HepG2 (cell line): Measurements from ENCODE around the gene DNAJB12. TPM values are rescaled to one million over a fixed set of nuclear protein-coding genes. Genes with fewer than 3 reads are reported as not detected.

ENCODE experiments used
- ATF7-NPFF ChIP-seq: sonication (generic); formaldehyde crosslinking; IDR thresholded peaks from 2 replicates; pipeline ENCODE4 v1.8.1; 2023; ENCODE audit warnings: mild to moderate bottlenecking, low read depth, missing genetic modification reagents, moderate library complexity
- ATM ChIP-seq: fragments of 450-650 bp; IDR thresholded peaks from 2 replicates; pipeline ENCODE4 v1.7.1; 2017; ENCODE audit warnings: mild to moderate bottlenecking, borderline replicate concordance
- CHCHD3 ChIP-seq: sonication (generic); formaldehyde crosslinking; IDR thresholded peaks from 2 replicates; pipeline ENCODE4 v1.8.0; 2022; ENCODE audit warnings: mild to moderate bottlenecking, missing genetic modification reagents, moderate library complexity
- FOSL1 ChIP-seq: sonication (generic); formaldehyde crosslinking; IDR thresholded peaks from 2 replicates; pipeline ENCODE4 v1.9.0; 2021; ENCODE audit warnings: missing genetic modification reagents, borderline replicate concordance
- GATAD2A ChIP-seq: IDR thresholded peaks from 2 replicates; pipeline ENCODE4 v1.6.1; 2016
- HOXA5 ChIP-seq: sonication (generic); formaldehyde crosslinking; IDR thresholded peaks from 2 replicates; pipeline ENCODE4 v1.4.0; 2020; ENCODE audit warnings: missing genetic modification reagents
- MIXL1 ChIP-seq: IDR thresholded peaks from 2 replicates; pipeline ENCODE4 v1.6.1; 2016
- MXD4 ChIP-seq: IDR thresholded peaks from 2 replicates; pipeline ENCODE4 v1.6.1; 2016; ENCODE audit warnings: mild to moderate bottlenecking, missing biosample characterization, missing genetic modification reagents
- NFRKB ChIP-seq: fragments of 450-650 bp; IDR thresholded peaks from 2 replicates; pipeline ENCODE4 v1.6.1; 2017
- NR2C2 ChIP-seq: sonication (generic); formaldehyde crosslinking; IDR thresholded peaks from 2 replicates; pipeline ENCODE4 v1.4.0; 2020; ENCODE audit warnings: missing genetic modification reagents, mild to moderate bottlenecking, moderate library complexity, borderline replicate concordance
- PHF8 ChIP-seq: sonication (generic); formaldehyde crosslinking; IDR thresholded peaks from 2 replicates; pipeline ENCODE4 v1.5.0; 2020; ENCODE audit warnings: missing genetic modification reagents
- RBM22 ChIP-seq: fragments of 200-400 bp; formaldehyde crosslinking; optimal IDR thresholded peaks from 2 replicates; pipeline ENCODE3; 2017; ENCODE audit warnings: mild to moderate bottlenecking, low read length, moderate library complexity
- RXRB ChIP-seq: IDR thresholded peaks from 2 replicates; pipeline ENCODE4 v1.6.1; 2016; ENCODE audit warnings: borderline replicate concordance, missing genetic modification reagents, missing compliant biosample characterization
- SNRNP70 ChIP-seq: fragments of 200-400 bp; formaldehyde crosslinking; IDR thresholded peaks from 2 replicates; pipeline ENCODE4 v1.6.1; 2017; ENCODE audit warnings: mild to moderate bottlenecking, low read depth, low read length, moderate library complexity
- SRSF4 ChIP-seq: fragments of 200-400 bp; formaldehyde crosslinking; IDR thresholded peaks from one replicate; pipeline ENCODE4 v1.6.1; 2018; ENCODE audit warnings: mild to moderate bottlenecking, low read depth, low read length, moderate library complexity; ENCODE audit not compliant: poor library complexity, severe bottlenecking
- SSRP1 ChIP-seq: IDR thresholded peaks from 2 replicates; pipeline ENCODE4 v1.6.1; 2016; ENCODE audit warnings: control low read depth
- SUZ12 ChIP-seq: fragments of 150-350 bp; IDR thresholded peaks from 2 replicates; pipeline ENCODE4 v1.6.1; 2014; ENCODE audit warnings: low read depth, low read length
- TBX3 ChIP-seq: fragments of 450-650 bp; IDR thresholded peaks from 2 replicates; pipeline ENCODE4 v1.6.1; 2017; ENCODE audit warnings: antibody characterized with exemption, mild to moderate bottlenecking, inconsistent platforms, borderline replicate concordance
- ZBTB26 ChIP-seq: IDR thresholded peaks from 2 replicates; pipeline ENCODE4 v1.6.1; 2016; ENCODE audit warnings: missing compliant biosample characterization, missing genetic modification reagents, borderline replicate concordance
- ZNF431 ChIP-seq: sonication (generic); formaldehyde crosslinking; IDR thresholded peaks from 2 replicates; pipeline ENCODE4 v1.9.0; 2022; ENCODE audit warnings: missing genetic modification reagents, low read depth, mild to moderate bottlenecking, borderline replicate concordance
- ZNF597 ChIP-seq: sonication (generic); formaldehyde crosslinking; IDR thresholded peaks from 2 replicates; pipeline ENCODE4 v1.5.0; 2020; ENCODE audit warnings: missing genetic modification reagents
- ZNF7 ChIP-seq: IDR thresholded peaks from 2 replicates; pipeline ENCODE4 v1.6.1; 2016; ENCODE audit warnings: missing biosample characterization, missing genetic modification reagents
- ZNF746 ChIP-seq: sonication (generic); formaldehyde crosslinking; IDR thresholded peaks from 2 replicates; pipeline ENCODE4 v1.8.0; 2022; ENCODE audit warnings: mild to moderate bottlenecking, missing genetic modification reagents
- ZNF792 ChIP-seq: IDR thresholded peaks from 2 replicates; pipeline ENCODE4 v1.6.1; 2016
- ZNF841 ChIP-seq: sonication (generic); formaldehyde crosslinking; IDR thresholded peaks from 2 replicates; pipeline ENCODE4 v1.8.1; 2023; ENCODE audit warnings: missing genetic modification reagents, borderline replicate concordance
- polyA plus RNA-seq, 8 experiments: library from polyadenylated mRNA; depleted of rRNA in 3 of 8; stranded (reverse) in 7 of 8; unstranded in 1 of 8; fragments of >200 nt; fragmentation: Illumina TruSeq in 4 of 8; extraction: Trizol in 4 of 8; gene quantifications; 2 replicates each; pipeline versions ENCODE4 v1.2.1 to v1.2.3, GENCODE V29; 2011 to 2016; ENCODE audit warnings: low read depth in 4 of 8, missing spikeins in 1 of 8, mixed read lengths in 1 of 8; ENCODE audit not compliant: insufficient read depth in 1 of 8
- total RNA-seq, 5 experiments: library from RNA; depleted of rRNA; stranded (reverse); fragments of >200 nt; fragmentation: Illumina TruSeq; extraction: Trizol; gene quantifications; 2 replicates each; pipeline ENCODE4 v1.2.3, GENCODE V29; 2016; ENCODE audit warnings: low read depth in 1 of 5
- TF ChIP-seq, protein P1 (sequence below): sonication (generic); formaldehyde crosslinking; IDR thresholded peaks from 2 replicates; pipeline ENCODE4 v1.4.0; 2020; ENCODE audit warnings: mild to moderate bottlenecking, missing genetic modification reagents
- TF ChIP-seq, protein P2 (sequence below): IDR thresholded peaks from 2 replicates; pipeline ENCODE4 v1.6.1; 2016; ENCODE audit warnings: mild to moderate bottlenecking

DNAJB12 gene
- total and polyA plus RNA-seq, 2 of the 13 experiments (the other 11 are each of a cell fraction or from before 2014, with no cell fraction given) = 10.8 to 18.2 TPM

DNA sequence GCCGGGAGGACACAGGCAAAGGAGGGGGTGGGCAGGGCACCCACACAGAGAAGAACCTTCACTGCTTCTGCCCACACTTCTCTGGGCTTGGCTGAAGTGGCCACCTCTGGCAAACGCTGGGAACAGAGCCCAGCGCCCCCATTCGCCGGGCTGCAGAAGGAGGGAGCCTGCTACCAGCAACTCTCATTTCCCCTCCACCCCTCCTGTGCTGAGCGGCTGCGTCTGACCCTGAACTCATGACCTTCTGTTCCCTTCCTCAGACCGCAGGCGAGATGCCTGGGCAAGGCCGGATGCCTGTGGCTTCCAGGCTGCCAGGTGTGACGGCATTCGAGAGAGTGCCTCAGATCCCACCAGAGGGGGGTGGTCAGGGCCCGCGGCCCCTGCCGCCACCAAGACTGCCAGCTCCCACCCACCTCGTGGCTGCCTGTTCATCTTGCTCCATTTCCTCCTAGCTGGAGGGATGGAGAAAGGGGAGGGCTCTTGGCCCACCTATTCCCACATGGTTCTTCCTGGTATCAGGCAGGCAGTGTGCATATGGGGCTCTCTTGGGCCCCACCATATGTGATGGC, 19.8 kb downstream of the DNAJB12 start (continued):
- TF ChIP-seq SUZ12 = no peak
- TF ChIP-seq ZNF597 (CRISPR knock-in tag) = no peak
- peak; percentile 91 for TF ChIP-seq GATAD2A (CRISPR knock-in tag)
- TF ChIP-seq RXRB (CRISPR knock-in tag) = peak; percentile 91
- no peak for TF ChIP-seq MXD4 (CRISPR knock-in tag)
- no peak for TF ChIP-seq SNRNP70
- TF ChIP-seq TBX3 = peak; percentile 69; the same call in 1 of the 2 replicates
- TF ChIP-seq HOXA5 = no peak
- TF ChIP-seq NFRKB = no peak
- no peak for TF ChIP-seq ZNF7 (CRISPR knock-in tag)
- TF ChIP-seq, protein P1, sequence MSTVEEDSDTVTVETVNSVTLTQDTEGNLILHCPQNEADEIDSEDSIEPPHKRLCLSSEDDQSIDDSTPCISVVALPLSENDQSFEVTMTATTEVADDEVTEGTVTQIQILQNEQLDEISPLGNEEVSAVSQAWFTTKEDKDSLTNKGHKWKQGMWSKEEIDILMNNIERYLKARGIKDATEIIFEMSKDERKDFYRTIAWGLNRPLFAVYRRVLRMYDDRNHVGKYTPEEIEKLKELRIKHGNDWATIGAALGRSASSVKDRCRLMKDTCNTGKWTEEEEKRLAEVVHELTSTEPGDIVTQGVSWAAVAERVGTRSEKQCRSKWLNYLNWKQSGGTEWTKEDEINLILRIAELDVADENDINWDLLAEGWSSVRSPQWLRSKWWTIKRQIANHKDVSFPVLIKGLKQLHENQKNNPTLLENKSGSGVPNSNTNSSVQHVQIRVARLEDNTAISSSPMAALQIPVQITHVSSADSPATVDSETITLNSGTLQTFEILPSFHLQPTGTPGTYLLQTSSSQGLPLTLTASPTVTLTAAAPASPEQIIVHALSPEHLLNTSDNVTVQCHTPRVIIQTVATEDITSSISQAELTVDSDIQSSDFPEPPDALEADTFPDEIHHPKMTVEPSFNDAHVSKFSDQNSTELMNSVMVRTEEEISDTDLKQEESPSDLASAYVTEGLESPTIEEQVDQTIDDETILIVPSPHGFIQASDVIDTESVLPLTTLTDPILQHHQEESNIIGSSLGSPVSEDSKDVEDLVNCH = no peak
- no peak for TF ChIP-seq CHCHD3 (CRISPR knock-in tag)
- peak; percentile 79 for TF ChIP-seq ZNF746 (CRISPR knock-in tag)
- TF ChIP-seq, protein P2, sequence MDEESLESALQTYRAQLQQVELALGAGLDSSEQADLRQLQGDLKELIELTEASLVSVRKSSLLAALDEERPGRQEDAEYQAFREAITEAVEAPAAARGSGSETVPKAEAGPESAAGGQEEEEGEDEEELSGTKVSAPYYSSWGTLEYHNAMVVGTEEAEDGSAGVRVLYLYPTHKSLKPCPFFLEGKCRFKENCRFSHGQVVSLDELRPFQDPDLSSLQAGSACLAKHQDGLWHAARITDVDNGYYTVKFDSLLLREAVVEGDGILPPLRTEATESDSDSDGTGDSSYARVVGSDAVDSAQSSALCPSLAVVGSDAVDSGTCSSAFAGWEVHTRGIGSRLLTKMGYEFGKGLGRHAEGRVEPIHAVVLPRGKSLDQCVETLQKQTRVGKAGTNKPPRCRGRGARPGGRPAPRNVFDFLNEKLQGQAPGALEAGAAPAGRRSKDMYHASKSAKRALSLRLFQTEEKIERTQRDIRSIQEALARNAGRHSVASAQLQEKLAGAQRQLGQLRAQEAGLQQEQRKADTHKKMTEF (CRISPR knock-in tag) = peak; percentile 81; the same call in 1 of the 2 replicates
- no peak; the same call in 1 of the 2 replicates for TF ChIP-seq PHF8
- TF ChIP-seq ATM = no peak
- TF ChIP-seq ZBTB26 (CRISPR knock-in tag) = peak; percentile 33; the same call in 1 of the 2 replicates
- peak; percentile 51; the same call in 1 of the 2 replicates for TF ChIP-seq ZNF431 (CRISPR knock-in tag)
- TF ChIP-seq ZNF841 (CRISPR knock-in tag) = no peak
- no peak for TF ChIP-seq SRSF4
- TF ChIP-seq ZNF792 = peak; percentile 63; the same call in 1 of the 2 replicates
- 0 out of 2 replicates have a peak, but pooled peaks have one; percentile 54 for TF ChIP-seq SSRP1 (CRISPR knock-in tag)
- no peak for TF ChIP-seq FOSL1 (CRISPR knock-in tag)
- peak; percentile 52; the same call in 1 of the 2 replicates for TF ChIP-seq MIXL1 (CRISPR knock-in tag)
- TF ChIP-seq NR2C2 (CRISPR knock-in tag) = peak; percentile 87
- peak; percentile 76 for TF ChIP-seq ATF7-NPFF (CRISPR knock-in tag)
- TF ChIP-seq RBM22 = peak; percentile 57
